GM13977 (cell line): Measurements from ENCODE around the gene TRAPPC10.

Experiments
- DNase-seq: peaks from one replicate; pipeline ENCODE4 v3.0.0; 2012; ENCODE audit warnings: low spot score
- CTCF ChIP-seq: IDR thresholded peaks from 2 replicates; pipeline ENCODE4 v1.5.1; 2012; ENCODE audit warnings: mild to moderate bottlenecking, control low read depth; ENCODE audit not compliant: insufficient read depth; ENCODE audit errors: extremely low read depth, missing control alignments
- in situ Hi-C: fragments of 300-500 bp; cut with MboI; formaldehyde crosslinking; loops from one replicate; pipeline ENCODE4 v1.12.0; 2022; ENCODE audit warnings: low sequenced_read_pairs, low pct_unique_long_range_greater_than_20kb, mixed read lengths, inconsistent platforms; ENCODE audit not compliant: unreplicated experiment

Gene TRAPPC10

GRCh38 chr21:43970551-43970950, 41.6 kb upstream of the TRAPPC10 start:
- in situ Hi-C loops, result no loop called here
- TF ChIP-seq CTCF, result no peak
- DNase-seq, result no peak

GRCh38 chr21:43971201-43971991, 40.7 kb upstream of the TRAPPC10 start:
- DNase-seq, result no peak
- in situ Hi-C loops, result no loop called here
- TF ChIP-seq CTCF, result no peak

GRCh38 chr21:43971992-43972255, 40.2 kb upstream of the TRAPPC10 start:
- in situ Hi-C loops, result no loop called here
- DNase-seq, result no peak
- no peak for TF ChIP-seq CTCF

- DNase-seq, result no peak
- TF ChIP-seq CTCF, result no peak
- in situ Hi-C loops, result no loop called here
Measured at GRCh38 chr21:43972850-43973633, 39.1 kb upstream of the TRAPPC10 start.

GRCh38 chr21:43973634-43973955, 38.5 kb upstream of the TRAPPC10 start:
- in situ Hi-C loops, result no loop called here
- DNase-seq, result no peak
- no peak for TF ChIP-seq CTCF

GRCh38 chr21:43974791-43975468, 37.2 kb upstream of the TRAPPC10 start:
- no peak for DNase-seq
- TF ChIP-seq CTCF, result no peak
- in situ Hi-C loops, result no loop called here
